Glutamatergic neuron (in vitro differentiated cells): Measurements from ENCODE around the gene PRKD2. TPM values are rescaled to one million over a fixed set of nuclear protein-coding genes. Genes with fewer than 3 reads are reported as not detected.

Source experiments
- DNase-seq: peaks from one replicate; pipeline ENCODE4 v3.0.0; 2022
- H3K27ac Mint-ChIP-seq: one replicate; pipeline ENCODE4 v1.8.0; 2020; ENCODE audit warnings: mild to moderate bottlenecking, mixed read lengths, inconsistent platforms; ENCODE audit not compliant: unreplicated experiment
- H3K27me3 Mint-ChIP-seq: one replicate; pipeline ENCODE4 v1.8.0; 2020; ENCODE audit warnings: mild to moderate bottlenecking, moderate library complexity, mixed read lengths, inconsistent platforms; ENCODE audit not compliant: unreplicated experiment
- H3K36me3 Mint-ChIP-seq: one replicate; pipeline ENCODE4 v1.8.0; 2020; ENCODE audit warnings: mild to moderate bottlenecking, mixed read lengths, inconsistent platforms; ENCODE audit not compliant: unreplicated experiment
- H3K4me1 Mint-ChIP-seq: one replicate; pipeline ENCODE4 v1.8.0; 2020; ENCODE audit warnings: mild to moderate bottlenecking, low read depth, mixed read lengths, inconsistent platforms; ENCODE audit not compliant: unreplicated experiment
- H3K4me3 Mint-ChIP-seq: one replicate; pipeline ENCODE4 v1.8.0; 2020; ENCODE audit warnings: mild to moderate bottlenecking, mixed read lengths, inconsistent platforms; ENCODE audit not compliant: unreplicated experiment
- H3K9me3 Mint-ChIP-seq: one replicate; pipeline ENCODE4 v1.8.0; 2020; ENCODE audit warnings: mild to moderate bottlenecking, moderate library complexity, mixed read lengths, inconsistent platforms; ENCODE audit not compliant: unreplicated experiment
- total RNA-seq: library from RNA; stranded (reverse); fragmentation: NEBNext Ultra II Directional; extraction: Animal tissue kit (Norgen Biotek cat#: 25700); gene quantifications from one replicate; pipeline ENCODE4 v1.2.1, GENCODE V29; 2021; ENCODE audit not compliant: unreplicated experiment
- TF ChIP-seq, protein P1 (sequence below): fragments of 200-600 bp; sonication (generic); IDR thresholded peaks from one replicate; pipeline ENCODE4 v1.5.0; 2021; ENCODE audit not compliant: partially characterized antibody, unreplicated experiment

PRKD2 gene
- total RNA-seq, 1 donor from 2014 or later: 54.7 TPM

DNA sequence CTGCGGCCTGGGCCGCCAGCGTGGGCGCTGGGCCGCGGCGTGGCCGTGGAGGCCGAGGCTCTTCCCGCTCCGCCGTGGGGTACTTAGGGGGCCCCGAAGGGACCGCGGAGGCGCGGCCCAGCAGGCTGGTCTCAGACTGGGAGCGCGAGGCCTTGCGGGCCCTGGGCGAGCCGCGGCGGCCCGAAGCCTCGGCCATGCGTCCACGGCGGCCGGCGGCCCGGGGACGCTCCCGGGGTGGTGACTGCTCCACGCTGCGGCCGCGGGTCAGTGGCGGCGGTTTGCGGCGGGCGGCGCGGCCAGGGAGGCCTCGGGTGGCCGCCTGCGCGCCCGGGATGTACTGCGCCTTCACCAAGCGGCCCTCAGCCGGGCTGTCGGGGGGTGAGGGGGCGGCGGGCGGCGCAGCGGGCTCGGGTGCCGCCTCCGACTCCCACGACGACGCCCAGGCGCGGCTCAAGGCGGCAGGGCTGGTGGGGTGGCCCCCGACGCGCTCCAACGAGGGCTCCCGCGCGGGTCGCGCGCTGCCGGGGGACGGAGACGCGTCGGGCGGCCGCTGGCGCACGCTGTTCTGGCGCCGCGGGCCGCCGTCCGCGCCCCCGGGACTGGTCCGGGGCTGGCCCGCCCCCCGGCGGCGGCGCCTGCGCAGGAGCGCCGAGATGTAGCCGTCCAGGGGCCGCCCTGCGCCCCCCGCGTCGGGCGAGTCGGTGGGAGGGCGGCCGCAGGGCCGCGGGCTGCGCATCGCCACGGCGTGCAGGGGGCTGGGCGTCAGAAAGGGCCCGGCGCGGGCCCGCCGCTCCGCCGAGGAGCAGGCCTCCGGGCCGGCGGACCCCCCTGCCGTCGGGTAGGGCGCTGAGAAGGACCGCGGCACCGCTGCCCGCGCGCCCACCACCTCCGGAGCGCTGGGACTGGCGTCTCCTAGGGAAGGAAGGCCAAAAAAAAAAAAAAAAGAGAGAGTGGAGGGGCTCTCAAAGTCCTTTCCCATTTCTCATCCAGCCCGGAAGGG lies 67.7 kb downstream of the PRKD2 start:
- no peak for DNase-seq
- H3K27me3 Mint-ChIP-seq: peaks cover 20% of the 10 kb centered on the region
- no peak overlapping the region for H3K27ac Mint-ChIP-seq
- H3K9me3 Mint-ChIP-seq: peaks cover 8% of the 10 kb centered on the region
- peaks cover 29% of the 10 kb centered on the region for H3K36me3 Mint-ChIP-seq
- no peaks in the 10 kb centered on the region for H3K4me1 Mint-ChIP-seq
- TF ChIP-seq, protein P1, sequence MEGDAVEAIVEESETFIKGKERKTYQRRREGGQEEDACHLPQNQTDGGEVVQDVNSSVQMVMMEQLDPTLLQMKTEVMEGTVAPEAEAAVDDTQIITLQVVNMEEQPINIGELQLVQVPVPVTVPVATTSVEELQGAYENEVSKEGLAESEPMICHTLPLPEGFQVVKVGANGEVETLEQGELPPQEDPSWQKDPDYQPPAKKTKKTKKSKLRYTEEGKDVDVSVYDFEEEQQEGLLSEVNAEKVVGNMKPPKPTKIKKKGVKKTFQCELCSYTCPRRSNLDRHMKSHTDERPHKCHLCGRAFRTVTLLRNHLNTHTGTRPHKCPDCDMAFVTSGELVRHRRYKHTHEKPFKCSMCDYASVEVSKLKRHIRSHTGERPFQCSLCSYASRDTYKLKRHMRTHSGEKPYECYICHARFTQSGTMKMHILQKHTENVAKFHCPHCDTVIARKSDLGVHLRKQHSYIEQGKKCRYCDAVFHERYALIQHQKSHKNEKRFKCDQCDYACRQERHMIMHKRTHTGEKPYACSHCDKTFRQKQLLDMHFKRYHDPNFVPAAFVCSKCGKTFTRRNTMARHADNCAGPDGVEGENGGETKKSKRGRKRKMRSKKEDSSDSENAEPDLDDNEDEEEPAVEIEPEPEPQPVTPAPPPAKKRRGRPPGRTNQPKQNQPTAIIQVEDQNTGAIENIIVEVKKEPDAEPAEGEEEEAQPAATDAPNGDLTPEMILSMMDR: no peak
- H3K4me3 Mint-ChIP-seq: peak overlapping the region; percentile 61

DNA sequence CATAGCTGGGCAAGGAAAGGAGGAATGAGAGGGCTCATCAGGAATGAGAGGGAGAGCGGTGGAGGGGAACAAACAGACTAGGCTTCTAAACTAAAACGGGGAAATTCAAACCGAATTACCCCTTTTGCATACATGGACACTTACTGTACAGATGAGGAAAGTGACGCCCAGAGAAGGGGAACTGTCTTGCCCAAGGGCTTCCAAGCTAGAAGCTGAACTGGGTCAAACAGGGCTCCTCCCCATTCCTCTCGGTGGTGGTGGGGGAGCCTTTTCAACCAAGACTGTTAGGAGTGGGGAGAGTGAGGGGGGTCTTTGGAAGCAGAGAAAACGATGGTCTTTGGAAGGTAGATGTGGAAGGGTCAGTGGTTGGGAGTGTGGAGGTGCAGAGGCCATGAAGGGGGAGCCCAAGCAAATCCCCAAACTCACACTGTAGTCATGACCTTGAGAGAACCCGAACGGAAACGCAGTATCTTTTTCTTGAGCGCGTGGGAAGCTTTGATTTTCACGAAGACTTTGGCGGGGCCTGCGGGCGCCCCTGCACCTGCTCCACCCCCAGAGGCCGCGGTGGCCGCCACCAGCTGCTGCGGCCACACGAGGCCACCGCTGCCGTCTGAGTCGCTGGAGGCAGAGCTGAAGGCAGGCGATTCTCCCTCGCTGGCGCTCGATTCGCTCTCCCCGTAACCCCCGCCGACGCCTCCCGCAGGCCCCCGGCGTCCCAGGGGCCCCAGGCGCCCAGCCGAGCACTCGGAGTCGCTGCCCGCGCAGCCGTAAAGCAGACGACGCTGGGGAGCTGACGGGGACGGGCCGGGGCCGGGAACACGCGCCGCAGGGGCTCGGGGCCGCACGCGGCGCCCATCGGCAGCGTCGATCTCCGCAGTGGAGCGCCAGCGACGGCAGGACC lies 68.6 kb downstream of the PRKD2 start:
- peak overlapping the region; percentile 29 for H3K27ac Mint-ChIP-seq
- peak overlapping the region; percentile 42 for H3K4me3 Mint-ChIP-seq
- TF ChIP-seq, protein P1: no peak
- no peaks in the 10 kb centered on the region for H3K4me1 Mint-ChIP-seq
- peaks cover 29% of the 10 kb centered on the region for H3K36me3 Mint-ChIP-seq
- peaks cover 20% of the 10 kb centered on the region for H3K27me3 Mint-ChIP-seq
- H3K9me3 Mint-ChIP-seq: peaks cover 8% of the 10 kb centered on the region
- DNase-seq: no peak

DNA sequence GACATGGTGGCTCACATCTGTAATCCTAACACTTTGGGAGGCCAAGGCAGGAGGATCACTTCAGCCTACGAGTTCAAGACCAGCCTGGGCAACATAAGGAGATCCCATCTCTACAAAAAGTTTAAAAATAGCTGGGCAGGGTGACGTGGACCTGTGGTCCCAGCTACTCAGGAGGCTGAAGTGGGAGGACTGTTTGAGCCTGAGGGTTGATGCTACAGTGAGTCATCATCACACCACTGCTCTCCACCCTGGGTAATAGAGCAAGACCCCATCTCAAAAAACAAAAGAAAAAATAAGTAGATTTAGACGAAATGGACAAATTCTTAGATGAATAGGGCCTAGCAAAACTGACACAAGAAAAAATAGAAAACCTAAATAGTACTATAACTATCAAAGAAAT lies 70.5 kb downstream of the PRKD2 start:
- DNase-seq: no peak
- Mint-ChIP-seq H3K4me1 (no peaks in the 10 kb centered on the region), H3K4me3 (no peak overlapping the region), H3K27me3 (peaks cover 23% of the 10 kb centered on the region), H3K36me3 (peaks cover 29% of the 10 kb centered on the region), H3K9me3 (peaks cover 8% of the 10 kb centered on the region), H3K27ac (no peak overlapping the region)
- TF ChIP-seq, protein P1: no peak

DNA sequence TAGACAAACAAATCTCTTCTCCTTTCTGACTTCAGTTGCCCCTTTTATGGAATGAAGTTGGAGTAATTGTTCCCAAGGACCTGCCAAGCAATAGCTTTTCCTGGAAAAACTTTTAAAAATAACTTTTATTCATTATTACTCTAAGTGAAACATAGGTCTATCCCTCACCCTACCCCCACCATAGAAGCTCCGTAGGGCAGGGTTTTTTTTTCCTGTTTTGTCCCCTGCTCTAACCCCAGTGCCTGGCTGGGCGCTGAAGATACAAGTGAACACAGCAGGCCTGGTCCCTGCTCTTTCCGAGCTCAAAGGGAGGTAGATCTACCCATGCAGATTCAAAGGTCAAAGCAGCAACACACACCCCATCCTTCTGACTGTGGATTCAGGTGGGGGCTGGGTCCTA lies 72.2 kb downstream of the PRKD2 start:
- Mint-ChIP-seq H3K4me1 (no peaks in the 10 kb centered on the region), H3K4me3 (no peak overlapping the region), H3K27ac (no peak overlapping the region), H3K36me3 (peaks cover 22% of the 10 kb centered on the region), H3K27me3 (peaks cover 16% of the 10 kb centered on the region), H3K9me3 (peaks cover 6% of the 10 kb centered on the region)
- DNase-seq: no peak
- TF ChIP-seq, protein P1: no peak
